H1 (cell line): ENCODE data around the gene NEB. TPM values are rescaled to one million over a fixed set of nuclear protein-coding genes. Genes with fewer than 3 reads are reported as not detected.

Experiments
- CTCF ChIA-PET: fragments of 300-600 bp; sonication (Branson Sonifier 250); formaldehyde crosslinking; loops from one replicate; lab custom pipeline; 2021; ENCODE audit not compliant: partially characterized antibody; lab: Charles Lee
- POLR2A ChIA-PET: fragments of 300-600 bp; sonication (Branson Sonifier 250); formaldehyde crosslinking; loops from one replicate; lab custom pipeline; 2021; ENCODE audit warnings: inconsistent platforms; ENCODE audit not compliant: partially characterized antibody; lab: Charles Lee
- DNase-seq, 2 experiments: peaks; one replicate each; pipeline versions ENCODE4 v3.0.0 to v3.0.0-alpha.2; 2010 to 2022; ENCODE audit warnings: low spot score in 2 of 2, low read depth in 1 of 2, mixed read lengths in 1 of 2
- FAIRE-seq: peaks from 2 replicates; lab custom pipeline; 2011; peaks lifted over from hg19 to GRCh38; lab: Jason Lieb, UNC
- H2AFZ ChIP-seq: 2 replicates; pipeline ENCODE4 v1.8.1; 2012; ENCODE audit warnings: low read length, inconsistent platforms
- H2AK5ac ChIP-seq: 2 replicates; pipeline ENCODE4 v1.6.1; 2013; ENCODE audit warnings: low read depth, low read length
- H2BK120ac ChIP-seq: replicated peaks from 2 replicates; pipeline ENCODE3; 2013; ENCODE audit warnings: low read depth, low read length, inconsistent platforms
- H2BK12ac ChIP-seq: 2 replicates; pipeline ENCODE4 v1.6.1; 2013; ENCODE audit warnings: low read depth, low read length
- H2BK15ac ChIP-seq: 2 replicates; pipeline ENCODE4 v1.6.1; 2013; ENCODE audit warnings: low read length
- H2BK20ac ChIP-seq: 2 replicates; pipeline ENCODE4 v1.6.1; 2013; ENCODE audit warnings: low read length
- H2BK5ac ChIP-seq: 2 replicates; pipeline ENCODE4 v1.6.1; 2013; ENCODE audit warnings: low read depth, low read length
- H3K14ac ChIP-seq: 2 replicates; pipeline ENCODE4 v1.6.1; 2013; ENCODE audit warnings: inconsistent platforms; ENCODE audit not compliant: insufficient read length
- H3K18ac ChIP-seq: 2 replicates; pipeline ENCODE4 v1.6.1; 2013; ENCODE audit warnings: low read length; ENCODE audit errors: extremely low read depth
- H3K23ac ChIP-seq: 2 replicates; pipeline ENCODE4 v1.6.1; 2013; ENCODE audit warnings: inconsistent platforms; ENCODE audit not compliant: insufficient read length
- H3K23me2 ChIP-seq: 2 replicates; pipeline ENCODE4 v1.6.1; 2013; ENCODE audit warnings: low read depth, low read length
- H3K27ac ChIP-seq: 2 replicates; pipeline ENCODE4 v1.6.1; 2011; ENCODE audit warnings: low read depth, low read length, inconsistent platforms
- H3K27me3 ChIP-seq, 4 experiments: replicated peaks in 1 of 4; 1 replicate in 1 of 4; 2 replicates in 3 of 4; pipeline versions ENCODE4 v1.6.1 to v1.8.1; 2011 to 2013; ENCODE audit warnings: low read length in 3 of 4, mild to moderate bottlenecking in 3 of 4, inconsistent platforms in 2 of 4, mixed read lengths in 2 of 4, moderate library complexity in 1 of 4; ENCODE audit not compliant: control insufficient read depth in 3 of 4, insufficient read depth in 3 of 4; ENCODE audit errors: extremely low read depth in 1 of 4
- H3K36me3 ChIP-seq, 4 experiments: 2 replicates each; pipeline versions ENCODE4 v1.6.1 to v1.8.1; 2011 to 2013; ENCODE audit warnings: mild to moderate bottlenecking in 4 of 4, low read length in 3 of 4, moderate library complexity in 2 of 4, control low read depth in 1 of 4, inconsistent platforms in 1 of 4; ENCODE audit not compliant: insufficient read depth in 4 of 4, control insufficient read depth in 2 of 4
- H3K4ac ChIP-seq: replicated peaks from 2 replicates; pipeline ENCODE3; 2013; ENCODE audit warnings: low read length, low read depth, mixed read lengths, inconsistent platforms; ENCODE audit not compliant: insufficient read length
- H3K4me1 ChIP-seq, 4 experiments: replicated peaks in 1 of 4; 1 replicate in 1 of 4; 2 replicates in 3 of 4; pipeline versions ENCODE4 v1.6.1 to v1.8.1; 2011 to 2013; ENCODE audit warnings: low read length in 3 of 4, inconsistent platforms in 2 of 4, mixed read lengths in 1 of 4; ENCODE audit not compliant: insufficient read depth in 4 of 4, control insufficient read depth in 3 of 4
- H3K4me2 ChIP-seq, 2 experiments: 2 replicates each; pipeline versions ENCODE4 v1.6.1 to v1.8.1; 2011 to 2013; ENCODE audit warnings: low read depth in 2 of 2, low read length in 2 of 2, control low read depth in 1 of 2, inconsistent platforms in 1 of 2, mild to moderate bottlenecking in 1 of 2; ENCODE audit not compliant: insufficient read depth in 1 of 2
- H3K4me3 ChIP-seq, 4 experiments: fragments of 200-600, 300-600 bp in 1 of 4; sonication (generic), shearing (Covaris generic), sonication (Bioruptor Twin) in 1 of 4; 2 replicates each; pipeline versions ENCODE4 v1.5.1 to v1.8.1; 2011 to 2016; ENCODE audit warnings: low read length in 4 of 4, low read depth in 3 of 4, control low read depth in 2 of 4, inconsistent platforms in 2 of 4, mild to moderate bottlenecking in 2 of 4, mixed read lengths in 1 of 4, moderate library complexity in 1 of 4; ENCODE audit not compliant: insufficient read depth in 2 of 4; ENCODE audit errors: extremely low read depth in 1 of 4
- H3K56ac ChIP-seq: replicated peaks from 2 replicates; pipeline ENCODE3; 2013; ENCODE audit warnings: low read depth, mild to moderate bottlenecking, mixed read lengths, low read length, inconsistent platforms; ENCODE audit not compliant: insufficient read length
- H3K79me1 ChIP-seq: 2 replicates; pipeline ENCODE4 v1.6.1; 2013; ENCODE audit warnings: low read depth, low read length, control low read depth
- H3K79me2 ChIP-seq, 2 experiments: 2 replicates each; pipeline versions ENCODE4 v1.6.1 to v1.8.1; 2012 to 2013; ENCODE audit warnings: low read length in 2 of 2, mild to moderate bottlenecking in 2 of 2, inconsistent platforms in 1 of 2; ENCODE audit not compliant: insufficient read depth in 2 of 2, control insufficient read depth in 1 of 2
- H3K9ac ChIP-seq, 4 experiments: replicated peaks in 1 of 4; 1 replicate in 1 of 4; 2 replicates in 3 of 4; pipeline versions ENCODE4 v1.6.1 to v1.8.1; 2011 to 2013; ENCODE audit warnings: low read depth in 3 of 4, low read length in 3 of 4, control low read depth in 2 of 4, mild to moderate bottlenecking in 2 of 4, moderate library complexity in 2 of 4, inconsistent platforms in 1 of 4; ENCODE audit errors: extremely low read depth in 1 of 4
- H3K9me3 ChIP-seq, 2 experiments: 2 replicates each; pipeline versions ENCODE4 v1.6.1 to v1.8.1; 2012 to 2013; ENCODE audit warnings: mild to moderate bottlenecking in 2 of 2, moderate library complexity in 2 of 2, control low read depth in 1 of 2, inconsistent platforms in 1 of 2, low read depth in 1 of 2, low read length in 1 of 2, mixed read lengths in 1 of 2; ENCODE audit not compliant: insufficient read depth in 2 of 2
- H4K20me1 ChIP-seq, 2 experiments: replicated peaks in 1 of 2; 2 replicates each; pipeline versions ENCODE3 to v1.8.1; 2011 to 2013; ENCODE audit warnings: inconsistent platforms in 2 of 2, low read length in 2 of 2, mild to moderate bottlenecking in 1 of 2; ENCODE audit not compliant: insufficient read depth in 2 of 2, control insufficient read depth in 1 of 2
- H4K5ac ChIP-seq: 2 replicates; pipeline ENCODE4 v1.6.1; 2013; ENCODE audit warnings: low read length, low read depth, mixed read lengths, inconsistent platforms; ENCODE audit not compliant: insufficient read length
- H4K8ac ChIP-seq: 2 replicates; pipeline ENCODE4 v1.8.0; 2013; ENCODE audit warnings: mild to moderate bottlenecking, moderate library complexity, low read length, inconsistent platforms; ENCODE audit not compliant: insufficient read depth; ENCODE audit errors: extremely low read depth
- H4K91ac ChIP-seq: replicated peaks from 2 replicates; pipeline ENCODE3; 2013; ENCODE audit warnings: low read length, mixed read lengths, inconsistent platforms; ENCODE audit not compliant: insufficient read length
- ATF2 ChIP-seq: IDR thresholded peaks from 2 replicates; pipeline ENCODE4 v1.6.1; 2012; ENCODE audit warnings: low read length, inconsistent platforms
- POLR2AphosphoS5 ChIP-seq: IDR thresholded peaks from 2 replicates; pipeline ENCODE4 v1.6.1; 2011; ENCODE audit warnings: low read depth, low read length
- RBBP5 ChIP-seq: IDR thresholded peaks from 2 replicates; pipeline ENCODE4 v1.7.1; 2012; ENCODE audit warnings: low read depth, mild to moderate bottlenecking, inconsistent platforms, low read length, moderate library complexity, borderline replicate concordance
- TEAD4 ChIP-seq: IDR thresholded peaks from 2 replicates; pipeline ENCODE4 v1.6.1; 2012; ENCODE audit warnings: low read depth, low read length, inconsistent platforms, mixed read lengths
- WGBS, 2 experiments: shearing (Covaris generic) in 1 of 2; methylation state at CpG; one replicate each; pipeline versions ENCODE4 v1.1.6 to v1.1.7; 2013 to 2015; ENCODE audit warnings: low lambda C conversion rate in 2 of 2, mixed read lengths in 2 of 2, inconsistent platforms in 1 of 2, low coverage in 1 of 2, missing lambda C conversion rate in 1 of 2; ENCODE audit not compliant: insufficient replicate concordance in 2 of 2, insufficient coverage in 1 of 2, insufficient read length in 1 of 2; ENCODE audit errors: extremely low coverage in 1 of 2, missing lambda C conversion rate in 1 of 2; 5-methylcytosine and 5-hydroxymethylcytosine counted together
- polyA plus RNA-seq, 7 experiments: library from polyadenylated mRNA; depleted of rRNA in 3 of 7; stranded (reverse) in 5 of 7; unstranded in 2 of 7; fragments of >200 nt in 5 of 7; fragments of 200-250 nt in 2 of 7; gene quantifications; 1 replicate in 5 of 7; 2 replicates in 1 of 7; 4 replicates in 1 of 7; pipeline versions ENCODE4 v1.2.1 to v1.2.3, GENCODE V29; 2011 to 2013; ENCODE audit warnings: missing spikeins in 2 of 7, mixed read lengths in 2 of 7
- total RNA-seq: library from RNA; stranded (reverse); fragmentation: NEBNext Ultra II Directional; extraction: Animal tissue kit (Norgen Biotek cat#: 25700); gene quantifications from 2 replicates; pipeline ENCODE4 v1.2.1, GENCODE V29; 2021

NEB gene
- total and polyA plus RNA-seq, 2 of the 8 experiments (the other 6 are each of a cell fraction or from before 2014, with no cell fraction given): 1.4 to 2.5 TPM

GRCh38 chr2:151522556-151522955, 211.7 kb downstream of the NEB start:
- H3K23me2 ChIP-seq: no peaks in the 10 kb centered on the region
- H3K4ac ChIP-seq: no peak overlapping the region
- no peak overlapping the region for H3K4me2 ChIP-seq
- H3K27me3 ChIP-seq: no peaks in the 10 kb centered on the region
- FAIRE-seq (no peak), DNase-seq (no peak)
- H3K79me2 ChIP-seq: no peaks in the 10 kb centered on the region
- no peak overlapping the region for H3K27ac ChIP-seq
- no peak overlapping the region for H2BK5ac ChIP-seq
- no peak overlapping the region for H4K91ac ChIP-seq
- 92% methylated on average over 7 of the region's 7 CpGs; no CpG with 5 or more reads in 1 of the 2 experiments for WGBS, 2 experiments
- no peak overlapping the region for H3K18ac ChIP-seq
- H2BK120ac ChIP-seq: no peak overlapping the region
- H3K14ac ChIP-seq: no peak overlapping the region
- H4K8ac ChIP-seq: no peak overlapping the region
- no peaks in the 10 kb centered on the region for H3K79me1 ChIP-seq
- peaks cover 0 to 3% (median 0%) of the 10 kb centered on the region in 4 experiments; a peak in 2 of 7 replicates for H3K4me1 ChIP-seq
- no peak overlapping the region for H3K9ac ChIP-seq
- H3K9me3 ChIP-seq: no peaks in the 10 kb centered on the region
- H2BK15ac ChIP-seq: no peak overlapping the region
- POLR2A ChIA-PET: interaction anchor here (1.1 kb wide), 1 partner anchor 8 kb away, joined by 3 read pairs; no protein-coding TSS in a partner anchor
- H2AFZ ChIP-seq: no peak overlapping the region
- TF ChIP-seq ATF2 (no peak), POLR2AphosphoS5 (no peak), RBBP5 (no peak), TEAD4 (no peak)
- H3K56ac ChIP-seq: no peak overlapping the region
- H4K5ac ChIP-seq: no peak overlapping the region
- no peak overlapping the region for H2BK12ac ChIP-seq
- H2BK20ac ChIP-seq: no peak overlapping the region
- no peaks in the 10 kb centered on the region for H4K20me1 ChIP-seq
- CTCF ChIA-PET: no interaction called here
- no peaks in the 10 kb centered on the region; a peak in 1 of 8 replicates for H3K36me3 ChIP-seq
- H3K23ac ChIP-seq: no peak overlapping the region
- H3K4me3 ChIP-seq: no peak overlapping the region
- no peak overlapping the region for H2AK5ac ChIP-seq
